DMS79 (cell line): ENCODE data around the gene FAM131A.

Source experiments
- DNase-seq: peaks from one replicate; lab custom pipeline; 2025; lab: John Stamatoyannopoulos, UW

The FAM131A gene, protein sequence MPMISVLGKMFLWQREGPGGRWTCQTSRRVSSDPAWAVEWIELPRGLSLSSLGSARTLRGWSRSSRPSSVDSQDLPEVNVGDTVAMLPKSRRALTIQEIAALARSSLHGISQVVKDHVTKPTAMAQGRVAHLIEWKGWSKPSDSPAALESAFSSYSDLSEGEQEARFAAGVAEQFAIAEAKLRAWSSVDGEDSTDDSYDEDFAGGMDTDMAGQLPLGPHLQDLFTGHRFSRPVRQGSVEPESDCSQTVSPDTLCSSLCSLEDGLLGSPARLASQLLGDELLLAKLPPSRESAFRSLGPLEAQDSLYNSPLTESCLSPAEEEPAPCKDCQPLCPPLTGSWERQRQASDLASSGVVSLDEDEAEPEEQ

DNA sequence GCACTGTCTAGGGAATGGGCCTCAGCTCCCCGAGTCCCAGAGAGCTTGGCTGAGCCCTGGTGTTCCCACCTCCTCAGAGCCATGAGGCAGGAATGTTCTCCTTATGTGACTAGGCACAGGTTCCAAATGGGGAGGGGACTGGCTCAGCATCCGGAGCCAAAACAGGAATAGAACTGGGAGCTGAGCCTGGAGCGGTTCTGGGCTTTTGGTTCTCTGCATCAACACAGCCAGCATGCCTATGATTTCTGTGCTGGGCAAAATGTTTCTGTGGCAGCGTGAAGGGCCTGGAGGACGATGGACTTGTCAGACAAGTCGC is at the start of gene FAM131A:
Gene FAM131A (plus strand): TSS at position 202 of the 316 bp plus-strand sequence. CDS start 31 bp downstream, at position 233.
- DNase-seq = no peak

DNA sequence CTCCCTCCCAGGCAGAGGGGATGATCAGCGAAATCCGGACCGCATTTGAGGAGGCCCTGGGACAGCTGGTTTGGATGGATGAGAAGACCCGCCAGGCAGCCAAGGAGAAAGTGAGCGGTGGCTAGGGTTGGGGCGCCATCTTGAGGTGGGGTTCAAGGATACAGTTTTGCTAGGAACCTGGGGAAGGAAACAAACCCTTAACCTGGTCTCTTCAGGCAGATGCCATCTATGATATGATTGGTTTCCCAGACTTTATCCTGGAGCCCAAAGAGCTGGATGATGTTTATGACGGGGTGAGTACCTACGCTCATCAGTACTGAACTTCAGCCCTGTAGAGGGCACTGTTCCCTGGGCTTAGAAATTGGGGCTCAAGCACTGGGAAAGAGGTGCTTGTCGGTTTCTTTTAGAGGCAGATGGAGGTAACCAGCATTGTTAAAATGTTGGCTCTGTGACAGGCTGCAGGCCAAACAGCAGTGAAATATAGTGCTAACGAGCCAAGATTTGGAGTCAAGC is 47.9 kb upstream of the FAM131A start:
- peak; percentile 17 for DNase-seq

DNA sequence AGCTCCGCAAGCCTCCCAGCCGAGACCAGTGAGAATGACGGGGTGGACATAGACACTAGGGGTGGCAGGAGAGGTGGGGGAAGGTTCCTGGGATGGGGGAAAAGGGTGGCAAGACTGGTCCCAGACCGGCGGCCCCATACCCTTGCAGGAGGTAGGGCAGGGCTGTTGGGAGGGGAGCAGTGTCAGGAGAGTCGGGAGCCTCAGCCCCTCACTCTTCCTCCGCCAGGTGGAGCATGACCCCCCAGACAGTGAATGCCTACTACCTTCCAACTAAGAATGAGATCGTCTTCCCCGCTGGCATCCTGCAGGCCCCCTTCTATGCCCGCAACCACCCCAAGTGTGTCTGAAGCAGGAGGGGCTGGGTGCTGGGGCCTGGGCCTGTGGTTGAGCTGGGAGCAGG is 47.1 kb upstream of the FAM131A start:
- no peak for DNase-seq

DNA sequence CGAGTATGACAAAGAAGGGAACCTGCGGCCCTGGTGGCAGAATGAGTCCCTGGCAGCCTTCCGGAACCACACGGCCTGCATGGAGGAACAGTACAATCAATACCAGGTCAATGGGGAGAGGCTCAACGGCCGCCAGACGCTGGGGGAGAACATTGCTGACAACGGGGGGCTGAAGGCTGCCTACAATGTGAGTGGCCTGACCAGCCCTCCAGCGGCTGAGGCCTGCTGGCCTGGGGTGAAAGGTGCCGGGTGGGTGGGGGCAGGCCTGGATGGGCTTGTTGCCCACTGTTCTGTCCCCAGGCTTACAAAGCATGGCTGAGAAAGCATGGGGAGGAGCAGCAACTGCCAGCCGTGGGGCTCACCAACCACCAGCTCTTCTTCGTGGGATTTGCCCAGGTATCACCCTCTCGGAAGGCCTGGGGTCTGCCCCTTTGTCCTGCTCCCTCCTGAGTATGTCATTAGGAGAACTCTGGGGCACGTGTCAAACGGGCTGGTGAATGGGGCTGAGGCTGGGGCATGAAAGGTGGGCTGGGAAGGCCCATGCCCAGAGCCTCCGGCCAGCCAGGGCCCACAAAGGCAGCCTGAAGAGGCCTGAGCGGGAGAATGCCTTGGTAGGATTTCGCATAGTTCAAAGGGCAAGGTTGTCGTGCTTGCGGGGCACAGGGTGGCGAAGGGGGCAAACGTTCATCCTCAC is 46.2 kb upstream of the FAM131A start:
- DNase-seq = no peak

DNA sequence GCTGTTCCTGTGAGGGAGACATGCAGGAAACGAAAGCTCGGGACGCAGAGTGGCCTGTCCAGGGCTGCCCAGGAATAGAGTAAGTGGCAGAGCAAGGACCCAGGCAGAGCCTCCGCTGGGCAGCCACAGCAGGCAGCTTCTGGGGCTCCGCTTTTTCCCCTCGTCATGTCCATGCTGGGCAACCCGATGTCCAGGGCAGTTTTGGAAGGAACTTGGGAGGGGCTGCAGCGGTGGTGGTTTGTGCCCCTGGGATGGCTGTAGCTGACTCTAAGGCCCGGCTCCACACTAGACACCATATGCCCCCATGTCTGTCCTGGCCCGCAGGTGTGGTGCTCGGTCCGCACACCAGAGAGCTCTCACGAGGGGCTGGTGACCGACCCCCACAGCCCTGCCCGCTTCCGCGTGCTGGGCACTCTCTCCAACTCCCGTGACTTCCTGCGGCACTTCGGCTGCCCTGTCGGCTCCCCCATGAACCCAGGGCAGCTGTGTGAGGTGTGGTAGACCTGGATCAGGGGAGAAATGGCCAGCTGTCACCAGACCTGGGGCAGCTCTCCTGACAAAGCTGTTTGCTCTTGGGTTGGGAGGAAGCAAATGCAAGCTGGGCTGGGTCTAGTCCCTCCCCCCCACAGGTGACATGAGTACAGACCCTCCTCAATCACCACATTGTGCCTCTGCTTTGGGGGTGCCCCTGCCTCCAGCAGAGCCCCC is 45.5 kb upstream of the FAM131A start:
- no peak for DNase-seq

DNA sequence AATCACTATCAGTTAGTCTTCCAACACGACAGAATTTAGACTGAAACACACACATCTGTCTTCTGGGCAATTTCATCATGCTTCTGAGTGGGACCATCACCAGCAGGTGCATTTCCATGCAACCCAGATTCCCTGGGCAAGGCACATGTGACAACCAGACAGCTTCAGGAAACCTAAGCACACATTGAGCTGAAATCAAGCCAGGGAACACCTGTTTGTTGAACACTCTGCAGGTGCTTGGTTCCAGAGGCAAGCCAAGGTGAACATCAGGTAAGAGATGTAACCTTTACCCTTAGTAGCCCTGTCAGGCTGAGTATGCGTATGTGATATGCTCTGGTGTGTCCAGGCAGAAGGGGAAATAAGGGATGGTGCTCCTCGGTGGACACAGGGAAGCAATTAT is 41.6 kb upstream of the FAM131A start:
- DNase-seq = no peak

DNA sequence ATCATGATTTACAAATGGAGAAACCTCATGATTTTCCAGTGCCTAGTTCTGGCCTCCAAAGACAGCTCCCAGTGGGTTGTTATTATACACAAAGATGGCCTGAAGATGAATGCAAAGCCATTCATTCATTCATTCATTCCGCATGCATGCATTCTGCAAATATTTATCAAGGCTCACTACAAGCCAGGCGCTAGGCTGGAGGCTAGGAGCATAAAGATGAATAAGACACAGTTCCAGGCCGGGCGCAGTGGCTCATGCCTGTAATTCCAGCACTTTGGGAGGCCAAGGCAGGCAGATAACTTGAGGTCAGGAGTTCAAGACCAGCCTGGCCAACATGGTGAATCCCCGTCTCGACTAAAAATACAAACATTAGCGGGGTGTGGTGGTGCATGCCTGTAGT is 40.8 kb upstream of the FAM131A start:
- DNase-seq = no peak

DNA sequence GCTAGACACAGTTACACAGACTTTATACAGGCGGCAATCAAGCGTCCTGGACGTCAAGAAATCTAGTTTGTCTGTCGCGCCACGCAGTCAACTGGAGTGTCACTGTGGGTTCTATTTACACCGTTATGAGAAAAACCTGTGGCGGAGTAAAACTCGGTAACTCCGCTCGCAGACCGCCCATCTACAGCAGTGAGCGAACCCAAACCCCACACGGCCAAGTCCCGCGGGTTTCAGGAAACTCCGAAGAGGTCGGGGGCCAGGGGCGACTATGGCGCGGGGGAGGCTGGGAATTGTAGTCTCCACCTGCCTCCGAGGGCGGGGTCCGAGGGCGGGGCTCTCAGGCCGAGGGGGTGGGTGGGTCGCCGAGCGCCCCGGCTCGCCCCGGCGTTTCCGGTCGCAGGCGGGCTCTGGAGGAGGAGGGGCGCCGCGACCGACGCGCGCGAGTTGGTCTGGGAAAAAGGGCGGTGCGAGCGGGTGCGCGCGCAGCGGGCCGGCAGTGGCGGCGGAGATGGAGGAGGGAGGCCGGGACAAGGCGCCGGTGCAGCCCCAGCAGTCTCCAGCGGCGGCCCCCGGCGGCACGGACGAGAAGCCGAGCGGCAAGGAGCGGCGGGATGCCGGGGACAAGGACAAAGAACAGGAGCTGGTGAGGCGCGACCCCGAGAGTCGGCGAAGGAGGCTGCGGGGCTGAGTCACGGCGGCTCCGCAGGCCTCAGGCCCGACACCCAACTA is 38.5 kb upstream of the FAM131A start, which contains the start of gene PSMD2:
Gene PSMD2 (plus strand): TSS at position 483 of the 729 bp plus-strand sequence. CDS start 26 bp downstream, at position 509.
- peak; percentile 88 for DNase-seq

DNA sequence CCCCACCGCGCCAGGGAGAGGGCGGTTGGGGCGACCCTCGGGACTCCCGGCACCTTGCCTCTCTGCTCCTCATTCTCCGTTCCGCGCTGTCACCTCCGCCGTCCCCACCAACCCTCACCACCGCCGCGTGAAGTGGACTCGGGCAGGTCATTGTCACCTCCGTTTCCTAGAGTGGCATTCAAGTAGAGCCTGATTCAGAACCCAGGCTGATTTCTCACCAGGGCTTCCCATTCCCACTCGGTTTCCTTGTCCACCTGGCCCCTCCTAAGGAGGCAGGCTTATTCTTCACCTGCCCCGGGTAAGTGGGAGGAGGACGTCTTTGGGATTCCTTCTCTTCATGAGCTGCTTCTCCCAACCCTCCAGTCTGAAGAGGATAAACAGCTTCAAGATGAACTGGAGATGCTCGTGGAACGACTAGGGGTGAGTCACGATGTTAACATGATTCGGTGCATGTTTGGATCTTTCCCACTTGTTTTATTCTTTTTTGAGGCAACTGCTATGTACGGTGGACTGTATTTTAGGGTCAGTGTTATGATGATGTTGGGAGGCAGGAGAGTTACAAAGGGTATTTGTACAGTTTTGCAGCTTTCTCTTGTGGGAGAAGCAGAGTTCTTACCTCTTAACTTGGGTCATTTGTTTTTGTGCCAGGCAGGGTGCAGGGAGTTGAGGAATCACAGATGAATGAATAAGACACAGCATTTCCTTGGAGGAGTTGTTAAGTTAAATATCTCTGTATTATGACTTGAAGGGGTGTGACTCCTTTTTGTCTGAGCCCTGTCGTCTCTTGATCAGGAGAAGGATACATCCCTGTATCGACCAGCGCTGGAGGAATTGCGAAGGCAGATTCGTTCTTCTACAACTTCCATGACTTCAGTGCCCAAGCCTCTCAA is 37.7 kb upstream of the FAM131A start:
- no peak for DNase-seq

DNA sequence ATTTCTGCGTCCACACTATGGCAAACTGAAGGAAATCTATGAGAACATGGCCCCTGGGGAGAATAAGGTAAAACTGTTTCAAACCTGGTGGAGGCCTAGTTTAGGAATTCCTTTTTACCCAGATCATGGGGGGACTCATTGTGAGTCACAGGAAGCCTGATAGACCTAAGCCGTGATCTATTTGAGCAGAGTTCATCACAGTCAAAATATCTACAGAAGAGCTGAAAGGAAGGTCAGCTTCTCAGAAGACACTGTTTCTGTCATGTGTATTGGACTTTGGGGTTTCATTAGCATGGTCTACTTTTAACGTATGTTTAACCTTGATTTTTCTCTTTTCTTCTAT is 37.1 kb upstream of the FAM131A start:
- DNase-seq = no peak

DNA sequence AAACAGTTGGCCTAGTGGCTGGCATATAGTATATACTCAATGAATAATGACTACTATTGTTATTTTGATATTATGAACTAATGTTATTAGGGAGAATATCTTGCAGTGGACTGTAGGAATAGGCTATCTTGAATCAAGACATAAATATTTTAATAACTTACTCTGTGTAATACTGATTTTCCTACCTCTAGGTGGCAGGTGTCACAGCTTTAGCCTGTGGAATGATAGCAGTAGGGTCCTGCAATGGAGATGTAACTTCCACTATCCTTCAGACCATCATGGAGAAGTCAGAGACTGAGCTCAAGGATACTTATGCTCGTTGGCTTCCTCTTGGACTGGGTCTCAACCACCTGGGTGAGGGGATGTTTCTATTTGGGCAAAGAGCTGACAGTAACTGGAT is 31.8 kb upstream of the FAM131A start:
- no peak for DNase-seq

DNA sequence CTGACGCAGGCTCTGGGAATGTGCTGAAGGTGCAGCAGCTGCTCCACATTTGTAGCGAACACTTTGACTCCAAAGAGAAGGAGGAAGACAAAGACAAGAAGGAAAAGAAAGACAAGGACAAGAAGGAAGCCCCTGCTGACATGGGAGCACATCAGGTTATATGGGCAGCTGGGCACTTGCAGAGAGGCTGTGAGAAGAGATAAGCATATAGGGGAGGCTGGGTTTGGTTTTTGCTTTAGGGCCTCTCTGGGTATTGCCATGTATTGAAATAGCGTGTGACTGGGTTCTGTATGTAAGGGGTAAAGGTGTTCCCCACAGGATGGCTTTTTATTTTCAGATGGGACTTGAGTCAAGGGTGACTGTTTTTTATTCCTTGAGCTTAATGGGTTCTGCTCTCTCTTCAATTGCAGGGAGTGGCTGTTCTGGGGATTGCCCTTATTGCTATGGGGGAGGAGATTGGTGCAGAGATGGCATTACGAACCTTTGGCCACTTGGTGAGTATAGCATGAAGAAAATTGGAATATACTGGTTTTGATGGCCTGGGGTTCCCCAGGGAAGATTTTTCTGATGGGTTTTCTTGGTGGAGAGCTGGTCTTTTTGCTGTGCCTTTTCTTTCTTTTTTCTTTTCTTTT is 30.9 kb upstream of the FAM131A start:
- DNase-seq = no peak

DNA sequence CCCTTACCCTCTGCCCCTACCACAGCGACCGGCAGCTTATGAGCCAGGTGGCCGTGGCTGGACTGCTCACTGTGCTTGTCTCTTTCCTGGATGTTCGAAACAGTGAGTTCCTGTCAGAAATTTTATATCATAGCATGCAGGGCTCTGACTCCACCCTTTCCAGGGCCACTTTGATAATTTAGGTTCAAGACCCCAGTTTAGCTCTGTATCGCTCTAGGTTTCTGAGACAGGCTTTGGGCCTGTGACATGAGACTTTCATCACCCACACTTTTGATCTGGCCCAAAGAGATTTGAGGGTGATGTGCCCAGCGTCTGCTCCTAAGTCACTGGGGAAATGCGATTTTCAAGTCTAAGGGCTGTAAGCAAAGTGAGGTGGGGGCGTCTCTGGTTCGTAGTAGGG is 29.5 kb upstream of the FAM131A start:
- DNase-seq = no peak

DNA sequence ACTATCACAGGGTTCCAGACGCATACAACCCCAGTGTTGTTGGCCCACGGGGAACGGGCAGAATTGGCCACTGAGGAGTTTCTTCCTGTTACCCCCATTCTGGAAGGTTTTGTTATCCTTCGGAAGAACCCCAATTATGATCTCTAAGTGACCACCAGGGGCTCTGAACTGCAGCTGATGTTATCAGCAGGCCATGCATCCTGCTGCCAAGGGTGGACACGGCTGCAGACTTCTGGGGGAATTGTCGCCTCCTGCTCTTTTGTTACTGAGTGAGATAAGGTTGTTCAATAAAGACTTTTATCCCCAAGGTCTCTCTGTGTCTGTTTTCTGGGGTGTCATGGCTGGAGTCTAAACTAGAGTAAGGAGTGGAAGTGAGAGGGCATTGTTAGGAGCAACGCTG is 28.7 kb upstream of the FAM131A start:
- DNase-seq = no peak

DNA sequence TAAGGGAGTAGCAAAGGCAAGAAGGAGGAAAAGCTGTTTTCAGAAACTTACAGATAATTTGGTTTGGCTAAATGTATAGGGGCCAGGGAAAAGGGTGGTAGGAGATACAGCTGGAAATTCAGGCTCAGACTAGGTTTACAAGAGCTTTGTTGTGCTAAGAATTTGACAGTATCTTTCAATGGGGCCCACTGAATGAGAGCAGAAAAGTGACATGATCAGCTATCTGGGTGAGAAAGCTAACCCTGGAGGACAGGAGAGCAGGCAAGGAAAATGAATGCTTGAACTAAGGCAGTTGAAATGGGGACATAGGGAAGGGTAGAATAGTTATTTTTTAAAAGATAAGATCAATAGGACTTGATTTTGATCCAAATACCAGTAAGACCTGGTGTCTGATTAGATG is 25.8 kb upstream of the FAM131A start:
- DNase-seq = no peak

DNA sequence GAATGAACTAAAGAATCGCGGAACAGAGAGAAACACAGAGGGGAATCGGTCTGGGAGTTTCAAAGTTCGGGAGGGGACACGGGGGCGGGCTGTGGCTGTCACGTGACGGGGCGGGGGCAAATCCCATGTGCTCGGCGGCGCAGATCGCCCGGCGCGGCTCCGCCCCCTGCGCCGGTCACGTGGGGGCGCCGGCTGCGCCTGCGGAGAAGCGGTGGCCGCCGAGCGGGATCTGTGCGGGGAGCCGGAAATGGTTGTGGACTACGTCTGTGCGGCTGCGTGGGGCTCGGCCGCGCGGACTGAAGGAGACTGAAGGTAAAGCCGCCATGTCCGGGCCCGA is 23.1 kb upstream of the FAM131A start, which contains the start of gene EIF4G1:
Gene EIF4G1 (plus strand): TSS at position 244 of the 337 bp plus-strand sequence. CDS start 1,191 bp downstream, outside the sequence.
- peak; percentile 79 for DNase-seq

DNA sequence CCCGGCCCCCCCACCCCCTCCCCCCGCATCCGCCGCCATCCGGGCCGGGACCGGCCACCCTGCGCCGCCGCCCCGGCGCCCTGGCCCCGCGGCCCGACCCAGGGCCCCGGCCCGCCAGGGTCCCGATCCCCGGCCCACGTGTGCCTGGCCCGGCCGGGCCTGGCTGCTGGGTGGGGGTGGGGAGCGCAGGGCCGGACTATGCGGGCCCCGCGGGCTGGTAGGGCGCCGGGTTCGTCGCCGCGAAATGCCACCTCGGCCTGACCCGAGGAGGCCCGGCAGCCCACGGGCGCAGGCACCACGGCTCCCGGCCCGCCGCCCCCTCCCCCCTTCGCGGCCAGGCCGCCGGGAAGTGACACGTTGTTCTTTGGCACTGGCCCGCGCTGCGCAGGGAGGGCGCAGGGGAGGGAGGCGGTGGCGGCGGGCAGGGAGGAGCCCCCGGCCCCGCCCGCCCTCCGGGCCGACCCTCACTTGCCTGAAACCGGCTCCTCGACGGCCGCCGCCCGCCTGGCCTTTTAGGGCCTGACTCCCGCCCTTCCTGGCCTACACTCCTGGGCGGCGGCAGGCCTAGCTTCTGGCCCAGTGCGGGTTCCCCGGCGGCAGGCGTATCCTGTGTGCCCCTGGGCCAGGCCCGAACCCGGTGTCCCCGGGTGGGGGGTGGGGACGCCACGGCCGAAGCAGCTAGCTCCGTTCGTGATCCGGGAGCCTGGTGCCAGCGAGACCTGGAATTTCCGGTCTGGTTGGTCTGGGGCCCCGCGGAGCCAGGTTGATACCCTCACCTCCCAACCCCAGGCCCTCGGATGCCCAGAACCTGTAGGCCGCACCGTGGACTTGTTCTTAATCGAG is 22.5 kb upstream of the FAM131A start:
- no peak for DNase-seq

DNA sequence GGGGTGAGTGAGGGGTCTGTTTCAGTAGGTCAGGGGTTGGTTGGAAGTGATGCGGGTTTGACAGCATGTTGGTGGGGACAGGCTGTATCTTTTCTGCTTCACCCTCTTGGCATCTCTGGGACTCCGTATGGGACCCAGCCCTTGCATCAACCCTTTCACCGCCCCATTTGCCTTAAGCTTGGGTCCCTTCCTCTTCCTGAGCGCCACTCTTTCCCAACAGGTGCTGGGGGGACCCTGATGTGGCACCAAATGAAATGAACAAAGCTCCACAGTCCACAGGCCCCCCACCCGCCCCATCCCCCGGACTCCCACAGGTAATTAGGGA is 21.9 kb upstream of the FAM131A start:
- no peak for DNase-seq

DNA sequence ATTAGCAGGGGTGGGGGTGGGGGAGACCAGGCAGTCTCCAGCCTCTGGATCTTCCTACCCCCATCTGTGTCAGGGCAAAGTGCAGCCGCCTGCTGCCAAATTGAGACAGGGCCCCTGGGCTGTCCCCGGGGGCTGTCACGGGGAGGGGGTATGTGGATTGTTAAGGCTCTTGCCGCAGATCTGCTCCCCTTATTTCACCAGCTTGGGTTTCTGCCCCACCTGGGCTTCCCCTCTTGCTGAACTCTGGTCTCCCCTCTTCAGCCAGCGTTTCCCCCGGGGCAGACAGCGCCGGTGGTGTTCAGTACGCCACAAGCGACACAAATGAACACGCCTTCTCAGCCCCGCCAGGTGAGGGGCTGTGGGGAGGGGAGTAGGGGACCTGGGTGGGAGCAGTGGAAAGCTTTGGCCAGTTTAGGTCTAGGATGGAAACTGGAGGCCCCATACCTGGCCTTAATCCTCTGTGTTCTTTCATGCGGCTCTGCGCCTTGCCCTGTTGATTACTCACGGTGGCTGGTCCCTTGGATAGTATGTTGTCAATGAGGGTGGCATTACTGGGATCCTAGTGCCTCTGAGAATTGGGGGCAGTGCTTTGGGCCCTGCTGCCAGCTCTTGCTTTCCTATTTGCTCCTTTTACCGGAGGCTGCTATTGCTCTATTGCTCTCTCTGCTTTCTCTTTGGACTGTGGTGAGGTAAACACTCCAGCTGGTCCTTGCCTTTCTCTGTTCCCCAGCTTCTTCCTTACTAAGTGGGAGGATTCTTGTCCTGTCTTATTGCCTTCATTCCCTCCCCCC is 21.3 kb upstream of the FAM131A start:
- DNase-seq = no peak
